GM21528 (cell line): ENCODE measurements around the gene NFAT5.
"Not testable (repeated sequence)": the region's sequence is repeated elsewhere in the genome, so short reads cannot be mapped to it uniquely, and the experiment has no call there.

Experiments
- ATAC-seq: cut with Tn5 transposase; IDR thresholded peaks from one replicate; pipeline ENCODE4 v1.9.1; 2021; ENCODE audit warnings: mild to moderate bottlenecking, moderate library complexity; ENCODE audit not compliant: unreplicated experiment, low FRiP score

The NFAT5 gene, protein sequence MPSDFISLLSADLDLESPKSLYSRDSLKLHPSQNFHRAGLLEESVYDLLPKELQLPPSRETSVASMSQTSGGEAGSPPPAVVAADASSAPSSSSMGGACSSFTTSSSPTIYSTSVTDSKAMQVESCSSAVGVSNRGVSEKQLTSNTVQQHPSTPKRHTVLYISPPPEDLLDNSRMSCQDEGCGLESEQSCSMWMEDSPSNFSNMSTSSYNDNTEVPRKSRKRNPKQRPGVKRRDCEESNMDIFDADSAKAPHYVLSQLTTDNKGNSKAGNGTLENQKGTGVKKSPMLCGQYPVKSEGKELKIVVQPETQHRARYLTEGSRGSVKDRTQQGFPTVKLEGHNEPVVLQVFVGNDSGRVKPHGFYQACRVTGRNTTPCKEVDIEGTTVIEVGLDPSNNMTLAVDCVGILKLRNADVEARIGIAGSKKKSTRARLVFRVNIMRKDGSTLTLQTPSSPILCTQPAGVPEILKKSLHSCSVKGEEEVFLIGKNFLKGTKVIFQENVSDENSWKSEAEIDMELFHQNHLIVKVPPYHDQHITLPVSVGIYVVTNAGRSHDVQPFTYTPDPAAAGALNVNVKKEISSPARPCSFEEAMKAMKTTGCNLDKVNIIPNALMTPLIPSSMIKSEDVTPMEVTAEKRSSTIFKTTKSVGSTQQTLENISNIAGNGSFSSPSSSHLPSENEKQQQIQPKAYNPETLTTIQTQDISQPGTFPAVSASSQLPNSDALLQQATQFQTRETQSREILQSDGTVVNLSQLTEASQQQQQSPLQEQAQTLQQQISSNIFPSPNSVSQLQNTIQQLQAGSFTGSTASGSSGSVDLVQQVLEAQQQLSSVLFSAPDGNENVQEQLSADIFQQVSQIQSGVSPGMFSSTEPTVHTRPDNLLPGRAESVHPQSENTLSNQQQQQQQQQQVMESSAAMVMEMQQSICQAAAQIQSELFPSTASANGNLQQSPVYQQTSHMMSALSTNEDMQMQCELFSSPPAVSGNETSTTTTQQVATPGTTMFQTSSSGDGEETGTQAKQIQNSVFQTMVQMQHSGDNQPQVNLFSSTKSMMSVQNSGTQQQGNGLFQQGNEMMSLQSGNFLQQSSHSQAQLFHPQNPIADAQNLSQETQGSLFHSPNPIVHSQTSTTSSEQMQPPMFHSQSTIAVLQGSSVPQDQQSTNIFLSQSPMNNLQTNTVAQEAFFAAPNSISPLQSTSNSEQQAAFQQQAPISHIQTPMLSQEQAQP (N-terminal part only)

DNA sequence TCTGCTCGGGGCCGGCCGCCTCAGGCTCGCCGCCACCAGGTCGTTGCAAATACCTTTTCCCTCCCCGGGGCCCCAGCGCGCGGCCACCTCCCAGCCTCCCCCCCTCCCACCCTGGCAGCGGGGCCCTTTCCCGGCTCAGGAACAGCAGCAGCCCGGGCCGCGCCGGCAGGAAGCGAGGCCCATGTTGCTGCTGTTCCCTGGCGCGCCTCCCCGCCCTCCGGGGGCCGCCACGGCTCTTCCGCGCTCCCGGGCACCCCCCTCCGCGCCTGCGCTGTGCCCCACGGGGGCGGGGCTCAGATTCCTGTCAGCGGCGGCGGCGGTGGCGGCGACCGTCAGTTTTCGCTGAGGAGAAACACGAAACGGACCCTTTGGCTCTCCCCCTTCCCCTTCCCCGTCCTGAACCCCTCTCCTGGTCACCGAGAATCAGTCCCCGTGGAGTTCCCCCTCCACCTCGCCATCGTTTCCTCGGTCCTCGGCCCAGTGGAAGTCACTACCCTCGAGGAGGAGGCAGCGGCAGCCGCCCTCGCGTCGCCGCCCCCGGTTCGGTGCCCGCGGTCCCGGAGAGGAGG is at the start of gene NFAT5:
NFAT5 (plus strand) TSS at position 296 of the 569 bp plus-strand sequence. CDS start 336 bp downstream, outside the sequence.
- ATAC-seq: no peak

DNA sequence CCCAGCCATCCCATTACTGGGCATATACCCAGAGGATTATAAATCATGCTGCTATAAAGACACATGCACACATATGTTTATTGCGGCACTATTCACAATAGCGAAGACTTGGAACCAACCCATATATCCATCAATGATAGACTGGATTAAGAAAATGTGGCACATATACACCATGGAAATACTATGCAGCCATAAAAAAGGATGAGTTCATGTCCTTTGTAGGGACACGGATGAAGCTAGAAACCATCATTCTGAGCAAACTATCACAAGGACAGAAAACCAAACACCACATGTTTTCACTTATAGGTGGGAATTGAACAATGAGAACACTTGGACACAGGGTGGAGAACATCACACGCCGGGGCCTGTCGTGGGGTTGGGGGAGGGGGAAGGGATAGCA is 47.9 kb upstream of the NFAT5 start:
- not testable (repeated sequence) for ATAC-seq

DNA sequence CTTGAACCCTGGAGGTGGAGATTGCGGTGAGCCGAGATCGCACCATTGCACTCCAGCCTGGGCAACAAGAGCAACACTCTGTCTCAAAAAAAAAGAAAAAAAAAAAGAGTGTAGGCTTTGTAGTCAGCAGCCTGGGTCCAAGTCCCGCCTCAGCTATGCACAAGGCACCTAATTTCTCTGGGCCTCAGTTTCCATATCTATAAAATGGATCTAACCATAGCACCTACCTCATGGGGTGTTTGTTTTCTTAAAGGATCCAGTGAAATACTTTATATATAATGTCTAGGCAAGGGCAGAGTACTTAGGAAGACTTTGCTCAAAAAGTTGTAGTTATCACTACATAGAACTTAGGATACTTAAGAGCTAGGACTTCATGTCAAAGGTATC is 45.4 kb upstream of the NFAT5 start:
- ATAC-seq: no peak

DNA sequence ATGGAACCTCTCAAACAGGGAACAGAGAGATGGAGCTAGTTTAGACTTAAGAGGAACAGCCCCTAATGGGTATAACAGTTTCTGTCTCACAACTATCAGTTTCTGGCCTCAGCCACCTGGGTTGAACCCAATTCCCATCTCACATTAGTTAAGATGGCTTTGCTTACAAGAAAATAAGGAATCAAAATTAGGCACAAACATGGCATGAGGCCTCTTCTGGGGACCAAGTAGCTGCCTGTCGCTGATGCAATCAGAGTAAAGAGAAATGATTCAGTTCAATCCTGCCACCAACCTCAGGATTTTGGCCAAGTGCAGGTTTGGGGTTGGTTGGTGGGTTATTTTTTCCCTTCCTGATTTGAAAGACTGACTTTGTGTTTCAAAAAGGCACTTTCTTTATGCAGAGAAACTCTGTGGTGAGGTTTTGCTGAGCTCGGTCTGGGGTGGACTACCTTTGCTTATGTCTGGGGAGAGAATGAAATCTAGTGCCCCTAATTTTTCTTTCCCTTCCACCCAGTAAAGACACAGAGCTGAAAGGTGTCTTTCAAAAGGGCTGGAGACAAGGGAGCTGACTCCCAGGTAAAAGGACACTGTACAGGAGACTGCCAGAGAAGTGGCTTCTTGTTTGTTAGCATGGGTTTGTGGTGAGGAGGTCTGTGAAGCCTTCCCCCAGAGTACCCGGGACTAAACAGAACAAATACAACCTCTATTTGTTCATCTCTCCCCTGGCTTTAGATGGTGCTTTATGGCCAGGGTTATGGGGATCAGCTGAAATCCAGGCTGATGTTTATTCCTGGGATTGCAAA is 44.8 kb upstream of the NFAT5 start:
- no peak for ATAC-seq

DNA sequence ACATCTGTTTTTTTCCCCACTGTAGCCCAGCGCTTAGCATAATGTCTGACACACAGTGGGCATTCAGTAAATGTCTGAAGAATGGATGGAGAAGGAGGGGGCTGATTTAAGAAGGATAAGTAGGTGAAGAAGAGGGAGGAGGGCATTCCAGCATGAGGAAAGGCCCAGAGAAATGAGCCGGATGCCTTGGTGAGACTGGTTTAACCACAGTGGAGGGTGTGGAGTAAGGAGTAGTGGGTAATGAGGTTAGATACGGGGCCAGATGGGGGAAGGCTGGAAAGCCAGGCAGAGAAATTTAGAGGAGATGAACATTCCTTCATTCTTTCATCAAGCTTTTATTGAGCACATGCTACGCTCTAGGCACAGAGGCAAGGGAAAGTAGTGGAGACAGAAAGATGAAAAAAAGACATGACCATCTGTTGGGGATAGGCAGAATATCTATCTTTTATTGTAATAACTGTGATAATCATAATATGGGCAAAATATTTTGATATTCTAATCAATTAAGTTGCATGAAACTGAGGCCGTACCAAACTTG is 43.7 kb upstream of the NFAT5 start:
- ATAC-seq: no peak

DNA sequence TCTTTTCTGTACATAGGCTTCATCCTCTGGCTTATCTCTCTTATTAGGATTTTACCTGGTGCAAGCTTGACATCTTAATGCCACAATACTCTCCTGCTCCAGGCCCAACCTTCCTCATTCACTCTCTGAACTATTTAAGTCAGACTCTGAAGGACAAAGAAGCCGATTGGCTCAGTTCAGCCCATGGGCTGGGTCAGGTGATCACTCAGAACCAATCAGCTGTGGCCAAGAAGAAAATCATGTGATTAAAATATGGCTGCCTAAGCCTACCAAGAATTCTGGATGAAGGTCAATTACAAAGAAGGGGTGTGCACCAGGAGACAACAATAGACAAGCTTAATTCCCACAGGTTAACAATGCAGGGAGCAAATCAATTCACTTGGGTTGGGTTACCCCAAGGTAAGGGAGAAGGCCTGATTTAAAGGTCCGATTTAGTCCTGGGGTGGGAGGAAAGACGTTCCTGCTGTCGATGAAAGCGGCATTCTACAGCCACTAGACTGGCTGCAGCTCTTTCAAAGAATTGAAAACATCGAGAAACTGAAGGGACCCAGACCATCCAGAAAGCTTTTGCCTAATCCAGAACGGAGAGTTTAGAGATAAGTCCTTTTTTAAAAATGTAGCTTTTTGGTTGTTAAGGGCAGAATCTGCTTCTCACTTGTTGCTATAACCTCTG is 42.9 kb upstream of the NFAT5 start:
- no peak for ATAC-seq

DNA sequence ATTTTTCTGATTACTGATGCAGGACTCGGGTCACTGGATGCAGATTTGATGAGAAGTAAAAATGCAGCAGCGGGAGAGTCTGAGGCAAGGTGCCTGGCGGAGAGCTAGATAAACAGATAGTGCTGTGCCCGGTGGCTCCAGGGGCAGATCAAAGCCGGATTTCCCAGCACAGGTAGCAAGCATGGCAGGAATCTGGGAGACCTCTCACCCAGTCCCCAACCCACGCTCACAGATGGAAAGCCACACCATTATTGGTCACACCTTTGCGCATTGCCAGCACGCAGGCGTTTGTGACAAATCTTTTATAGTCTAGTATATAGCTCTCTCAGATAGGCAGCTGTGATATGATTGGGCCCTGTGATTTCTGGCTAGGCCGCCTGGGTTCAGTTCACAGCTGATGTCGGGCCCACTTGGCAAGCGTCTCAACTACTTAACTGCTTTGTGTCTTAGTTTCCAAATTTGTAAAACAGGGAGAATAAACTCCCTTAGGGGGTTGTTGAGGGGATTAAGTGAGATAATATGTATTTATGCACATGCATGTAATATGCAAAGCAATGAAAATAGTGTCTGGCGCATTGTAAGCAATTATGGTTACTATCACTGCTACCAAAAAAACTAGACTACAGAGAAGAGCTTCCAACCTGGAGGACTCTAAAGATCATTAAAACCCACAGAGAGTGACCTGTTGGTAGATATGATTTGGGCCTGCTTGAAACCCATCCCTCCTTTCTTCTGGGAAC is 42.0 kb upstream of the NFAT5 start:
- no peak for ATAC-seq

DNA sequence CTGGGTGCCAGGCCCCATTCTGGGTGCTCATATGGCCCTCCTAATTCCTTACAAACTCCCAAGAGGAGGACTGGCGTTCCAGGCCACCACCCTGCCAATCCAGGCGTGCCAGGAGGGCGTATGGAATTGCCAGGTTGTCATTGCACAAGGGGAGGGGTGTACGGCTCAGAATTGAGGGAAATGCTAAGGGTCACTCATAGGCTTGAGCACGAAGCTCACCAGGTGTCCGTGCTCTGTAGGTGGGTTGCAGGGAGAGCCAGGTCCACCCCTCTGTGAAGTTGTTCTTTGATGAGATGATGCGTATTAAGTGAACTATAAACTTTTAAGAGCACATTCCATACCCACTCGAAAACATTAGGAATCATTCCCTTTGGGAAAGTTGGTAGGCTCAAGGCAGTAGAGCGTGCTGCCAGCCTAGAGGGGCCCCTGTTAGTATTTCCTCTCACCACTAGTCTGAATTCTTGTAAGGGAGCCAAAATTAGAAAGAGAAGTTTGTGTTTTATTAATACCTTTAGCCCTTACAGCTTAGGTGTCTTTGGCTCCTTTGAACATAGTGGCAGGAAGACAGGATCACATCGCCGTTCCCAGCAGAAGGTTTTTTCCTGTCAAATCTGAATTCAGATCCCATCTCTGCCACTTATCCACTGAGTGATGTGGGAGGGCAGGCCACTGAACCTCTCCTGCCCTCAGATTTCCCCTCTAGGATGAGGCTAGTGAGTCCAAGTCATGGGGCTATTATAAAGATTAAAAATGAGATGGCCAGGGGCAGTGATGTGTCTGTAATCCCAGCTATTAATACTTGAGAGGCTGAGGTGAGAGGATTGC is 38.7 kb upstream of the NFAT5 start:
- ATAC-seq: no peak

DNA sequence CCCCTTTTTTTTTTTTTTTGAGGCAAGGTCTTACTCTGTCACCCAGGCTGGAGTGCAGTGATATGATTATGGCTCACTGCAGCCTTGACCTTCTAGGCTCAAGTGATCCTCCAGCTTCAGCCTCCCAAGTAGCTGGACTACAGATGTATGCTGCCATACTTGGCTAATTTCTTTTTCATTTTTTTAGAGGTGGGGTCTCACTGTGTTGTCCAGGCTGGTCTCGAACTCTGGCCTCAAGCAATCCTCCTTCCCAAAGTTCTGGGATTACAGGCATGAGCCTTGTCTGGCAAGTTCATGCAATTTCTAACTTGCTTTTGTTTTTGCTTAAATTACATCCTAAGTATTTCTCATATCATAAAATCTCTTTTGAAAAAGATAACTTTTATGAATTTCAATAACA is 33.8 kb upstream of the NFAT5 start:
- no peak for ATAC-seq

DNA sequence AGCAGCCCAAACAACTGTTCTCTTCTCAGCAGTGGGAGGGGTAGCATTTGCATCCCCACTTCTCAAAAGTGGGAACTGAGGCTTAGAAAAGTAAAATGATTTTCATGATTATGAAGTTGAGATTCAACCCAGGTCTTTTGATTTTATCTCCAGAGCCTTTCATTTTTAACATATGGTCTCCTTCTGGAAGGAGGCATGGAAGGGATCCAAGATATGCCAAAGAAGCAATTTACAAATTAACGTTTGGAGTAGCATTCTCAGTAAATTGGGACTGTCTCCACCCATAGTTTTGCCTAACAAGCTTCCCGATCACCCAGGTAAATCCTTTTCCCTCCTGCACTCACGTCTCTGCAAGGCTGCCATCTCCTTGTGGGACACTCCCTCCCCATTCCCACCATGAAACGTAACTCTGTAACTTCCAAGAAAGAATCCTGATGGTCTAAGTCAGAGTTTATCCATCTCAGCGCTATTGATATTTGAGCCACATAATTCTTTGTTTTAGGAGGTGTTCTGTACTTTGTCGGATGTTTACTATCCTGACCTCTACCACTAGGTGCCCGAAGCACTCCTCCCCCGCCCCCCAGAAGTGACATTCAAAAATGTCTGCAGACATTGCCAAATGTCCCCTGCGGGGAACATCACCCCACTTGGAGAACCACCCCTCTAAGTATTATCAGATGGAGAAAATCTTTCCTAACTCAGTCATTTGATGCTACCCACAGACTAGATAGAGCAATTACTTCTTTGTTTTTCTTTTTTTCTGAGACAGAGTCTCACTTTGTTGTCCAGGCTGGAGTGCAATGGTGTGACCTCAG is 32.9 kb upstream of the NFAT5 start:
- ATAC-seq: no peak

DNA sequence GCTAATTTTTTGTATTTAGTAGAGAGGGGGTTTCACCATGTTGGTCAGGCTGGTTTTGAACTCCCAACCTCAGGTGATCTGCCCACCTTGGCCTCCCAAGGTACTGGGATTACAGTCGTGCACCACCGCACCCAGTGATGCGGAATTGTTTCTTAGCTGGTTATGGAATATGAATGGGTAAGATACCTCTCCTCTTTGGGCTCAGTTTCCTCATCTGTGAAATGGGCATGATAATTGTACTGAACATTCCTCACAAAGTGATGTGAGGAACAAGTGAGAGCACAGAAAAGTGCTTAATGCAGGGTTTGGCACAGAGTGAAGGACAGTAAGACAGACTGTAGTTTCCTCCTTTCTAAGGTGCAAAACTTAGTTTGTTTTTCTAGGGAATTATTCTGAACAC is 31.0 kb upstream of the NFAT5 start:
- ATAC-seq: no peak

DNA sequence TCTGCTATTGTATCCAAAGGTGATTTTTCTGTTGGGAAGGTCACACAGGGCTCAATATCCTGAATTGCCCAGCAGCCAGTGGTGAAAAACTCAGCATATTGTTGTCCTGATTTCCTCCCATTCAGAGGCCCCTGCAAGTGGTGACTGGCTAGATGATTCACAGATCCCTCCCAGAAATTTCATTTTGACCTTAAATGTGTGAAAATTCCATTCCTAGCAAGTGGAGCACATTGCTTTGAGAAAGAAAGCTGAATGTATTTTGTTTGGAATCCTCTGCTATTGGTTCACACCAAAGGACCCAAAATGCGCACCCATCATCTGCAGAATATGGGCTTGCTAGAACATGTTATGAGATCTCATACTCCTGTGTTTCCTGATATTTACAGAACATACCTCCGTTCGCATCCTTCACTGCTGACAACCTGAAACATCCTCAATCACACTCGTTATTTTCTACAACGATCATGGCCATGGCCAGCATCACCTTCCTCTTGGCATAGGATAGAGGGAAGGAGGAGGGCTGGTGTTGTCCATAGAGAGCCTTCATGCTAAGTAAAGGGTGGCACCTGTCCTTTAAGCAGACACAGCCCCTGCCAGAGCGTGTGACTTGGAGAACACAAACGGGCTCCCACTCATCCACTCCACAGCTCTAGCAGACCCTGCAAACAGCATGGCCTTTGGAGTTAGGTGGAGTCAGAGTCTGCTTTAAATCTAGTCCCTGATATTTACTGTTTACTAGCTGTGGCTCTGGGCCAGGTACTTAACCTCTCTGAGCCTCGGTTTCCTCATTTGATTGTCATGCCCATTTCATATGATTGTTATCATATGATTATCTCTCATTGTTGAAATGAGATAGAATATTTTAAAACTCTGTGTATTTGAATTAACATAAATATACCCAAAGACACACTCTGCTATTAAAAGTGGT is 30.4 kb upstream of the NFAT5 start:
- ATAC-seq: no peak

DNA sequence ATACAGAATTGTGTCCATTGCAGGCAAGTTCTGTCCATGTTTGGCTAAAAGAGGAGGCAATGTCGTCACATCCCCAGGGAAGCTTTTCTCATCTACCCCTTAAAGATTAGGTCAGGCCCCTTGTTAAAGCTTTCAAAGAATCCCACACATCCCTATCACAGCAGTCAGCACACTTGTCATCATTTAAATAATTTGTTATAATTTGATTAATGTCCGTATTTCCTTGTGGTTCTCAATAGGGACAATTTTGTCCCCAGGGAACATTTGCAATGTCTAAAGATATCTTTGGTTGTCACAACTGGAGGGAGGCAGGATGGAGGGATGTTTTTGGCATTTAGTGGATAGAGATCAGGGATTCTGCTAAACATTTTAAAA is 28.1 kb upstream of the NFAT5 start:
- no peak for ATAC-seq

DNA sequence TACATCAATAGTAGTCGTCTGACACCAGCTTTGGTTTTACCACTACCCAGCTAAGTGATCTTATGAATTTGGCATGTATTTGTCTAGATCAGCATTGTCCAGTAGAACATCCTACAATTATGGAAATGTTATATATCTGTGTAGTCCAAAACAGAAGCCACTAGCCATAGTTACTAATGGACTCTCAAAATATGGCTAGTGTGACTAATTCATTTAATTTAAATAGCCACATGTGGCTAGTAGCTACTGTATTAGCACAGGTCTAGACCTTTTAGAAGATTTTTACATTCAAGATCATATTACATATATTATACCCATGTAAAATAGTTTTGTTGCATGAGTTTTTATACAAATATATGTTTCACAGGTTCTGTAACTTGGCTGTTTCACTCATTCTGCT is 27.0 kb upstream of the NFAT5 start:
- no peak for ATAC-seq

DNA sequence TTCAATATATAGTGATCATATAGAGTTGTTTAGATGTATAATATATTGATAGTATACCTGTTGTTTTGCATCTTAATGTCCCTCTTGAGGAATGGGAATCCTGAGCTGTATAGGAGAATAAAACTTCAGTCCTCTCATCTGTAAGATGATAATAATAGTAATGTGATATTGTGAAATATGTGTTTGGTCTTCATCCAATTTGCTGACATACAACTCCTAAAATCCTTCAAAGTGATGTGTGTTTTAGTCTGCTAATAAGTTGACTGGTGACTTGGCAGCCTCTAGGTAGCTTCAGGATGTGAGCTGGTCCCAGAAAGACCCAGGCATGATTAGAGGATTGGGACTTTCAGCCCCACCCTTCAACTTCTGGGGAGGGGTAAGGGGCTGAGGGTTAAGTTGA is 22.8 kb upstream of the NFAT5 start:
- ATAC-seq: no peak

DNA sequence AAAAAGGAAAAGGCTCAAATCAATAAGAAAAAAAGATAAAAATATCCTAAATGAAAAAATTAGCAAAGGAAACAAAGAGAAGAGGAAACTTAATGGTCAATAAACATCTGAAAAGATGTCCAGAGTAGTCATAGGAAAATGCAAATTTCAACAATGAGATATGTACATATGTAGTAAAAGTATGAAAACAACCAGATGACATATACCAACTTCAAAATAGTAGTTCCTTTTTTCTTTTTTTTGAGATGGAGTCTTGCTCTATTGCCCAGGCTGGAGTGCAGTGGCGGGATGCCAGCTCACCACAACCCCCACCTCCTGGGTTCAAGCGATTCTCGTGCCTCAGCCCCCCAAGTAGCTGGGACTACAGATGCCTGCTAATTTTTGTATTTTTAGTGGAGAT is 21.7 kb upstream of the NFAT5 start:
- ATAC-seq: no peak
